HFFc6 (cell line): ENCODE measurements around the gene POLR3B. TPM values are rescaled to one million over a fixed set of nuclear protein-coding genes. Genes with fewer than 3 reads are reported as not detected.

Experiments
- DNase-seq: peaks from one replicate; pipeline ENCODE4 v3.0.0-alpha.2; 2018
- H3K27ac Mint-ChIP-seq: 2 replicates; pipeline ENCODE4 v1.8.0; 2020; ENCODE audit warnings: mild to moderate bottlenecking, mixed read lengths
- H3K27me3 Mint-ChIP-seq: 2 replicates; pipeline ENCODE4 v1.8.0; 2021; ENCODE audit warnings: mild to moderate bottlenecking, moderate library complexity, mixed read lengths; ENCODE audit not compliant: insufficient read depth
- H3K36me3 Mint-ChIP-seq: 2 replicates; pipeline ENCODE4 v1.8.0; 2021; ENCODE audit warnings: low read depth, mixed read lengths
- H3K4me1 Mint-ChIP-seq: 2 replicates; pipeline ENCODE4 v1.8.0; 2020; ENCODE audit warnings: low read depth, mixed read lengths
- H3K4me3 Mint-ChIP-seq: 2 replicates; pipeline ENCODE4 v1.8.0; 2020; ENCODE audit warnings: mild to moderate bottlenecking, moderate library complexity, mixed read lengths
- H3K9me3 Mint-ChIP-seq: 2 replicates; pipeline ENCODE4 v1.8.0; 2020; ENCODE audit warnings: mild to moderate bottlenecking, mixed read lengths
- CTCF ChIP-seq: fragments of 200-600 bp; sonication (generic); IDR thresholded peaks from 2 replicates; pipeline ENCODE4 v1.5.0; 2021; ENCODE audit warnings: antibody characterized with exemption, mild to moderate bottlenecking
- total RNA-seq, 6 experiments: library from RNA; stranded (reverse); fragmentation: NEBNext Ultra II Directional; extraction: Animal tissue kit (Norgen Biotek cat#: 25700); gene quantifications; 2 replicates in 1 of 6; 3 replicates in 5 of 6; pipeline ENCODE4 v1.2.3, GENCODE V29; 2021

The POLR3B gene
- total RNA-seq, 6 experiments from 2014 or later = 16.4 to 18.8 (median 17.3) TPM

GRCh38 chr12:106344131-106344530, 13.4 kb upstream of the POLR3B start:
- peaks cover 5% of the 10 kb centered on the region for H3K36me3 Mint-ChIP-seq
- DNase-seq = no peak
- H3K4me3 Mint-ChIP-seq = no peak overlapping the region
- no peaks in the 10 kb centered on the region for H3K27me3 Mint-ChIP-seq
- H3K27ac Mint-ChIP-seq = peak overlapping the region; percentile 18; the same call in 1 of the 2 replicates
- no peak for TF ChIP-seq CTCF
- H3K9me3 Mint-ChIP-seq = no peaks in the 10 kb centered on the region; the same call in 1 of the 2 replicates
- peaks cover 34% of the 10 kb centered on the region for H3K4me1 Mint-ChIP-seq

GRCh38 chr12:106345746-106346145, 11.8 kb upstream of the POLR3B start:
- Mint-ChIP-seq H3K27me3 (peaks cover 2% of the 10 kb centered on the region; the same call in 1 of the 2 replicates), H3K4me3 (no peak overlapping the region), H3K4me1 (peaks cover 28% of the 10 kb centered on the region), H3K36me3 (peaks cover 5% of the 10 kb centered on the region), H3K9me3 (no peaks in the 10 kb centered on the region; the same call in 1 of the 2 replicates), H3K27ac (no peak overlapping the region)
- DNase-seq = peak; percentile 48
- peak; percentile 58 for TF ChIP-seq CTCF

- no peak for TF ChIP-seq CTCF
- Mint-ChIP-seq H3K27me3 (peaks cover 6% of the 10 kb centered on the region; the same call in 1 of the 2 replicates), H3K27ac (no peak overlapping the region), H3K36me3 (peaks cover 5% of the 10 kb centered on the region), H3K9me3 (no peaks in the 10 kb centered on the region; the same call in 1 of the 2 replicates), H3K4me3 (no peak overlapping the region), H3K4me1 (peaks cover 1% of the 10 kb centered on the region)
- DNase-seq = no peak
Observed at GRCh38 chr12:106348411-106348810, 9.1 kb upstream of the POLR3B start.

DNA sequence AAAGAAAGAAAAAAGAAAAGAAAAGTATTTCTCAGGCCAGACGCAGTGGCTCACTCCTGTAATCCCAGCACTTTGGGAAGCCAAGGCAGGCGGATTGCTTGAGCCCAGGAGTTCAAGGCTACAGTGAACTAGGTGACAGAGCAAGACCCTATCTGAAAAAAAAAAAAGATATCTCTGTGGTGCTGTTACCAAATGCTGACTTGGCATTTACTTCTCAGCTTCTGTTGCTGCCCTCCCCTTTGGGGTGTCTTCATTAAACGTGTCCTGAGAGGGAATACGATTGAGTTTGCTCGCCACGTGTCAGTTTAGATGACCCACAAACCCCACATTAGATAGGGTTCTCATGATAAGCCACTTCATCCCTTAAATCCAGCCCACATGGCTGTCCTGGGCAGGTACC, 4.4 kb upstream of the POLR3B start:
- H3K9me3 Mint-ChIP-seq = no peaks in the 10 kb centered on the region
- no peak for DNase-seq
- no peak for TF ChIP-seq CTCF
- no peak overlapping the region for H3K4me3 Mint-ChIP-seq
- no peaks in the 10 kb centered on the region for H3K36me3 Mint-ChIP-seq
- H3K27ac Mint-ChIP-seq = no peak overlapping the region
- H3K4me1 Mint-ChIP-seq = peaks cover 9% of the 10 kb centered on the region
- peaks cover 6% of the 10 kb centered on the region for H3K27me3 Mint-ChIP-seq

DNA sequence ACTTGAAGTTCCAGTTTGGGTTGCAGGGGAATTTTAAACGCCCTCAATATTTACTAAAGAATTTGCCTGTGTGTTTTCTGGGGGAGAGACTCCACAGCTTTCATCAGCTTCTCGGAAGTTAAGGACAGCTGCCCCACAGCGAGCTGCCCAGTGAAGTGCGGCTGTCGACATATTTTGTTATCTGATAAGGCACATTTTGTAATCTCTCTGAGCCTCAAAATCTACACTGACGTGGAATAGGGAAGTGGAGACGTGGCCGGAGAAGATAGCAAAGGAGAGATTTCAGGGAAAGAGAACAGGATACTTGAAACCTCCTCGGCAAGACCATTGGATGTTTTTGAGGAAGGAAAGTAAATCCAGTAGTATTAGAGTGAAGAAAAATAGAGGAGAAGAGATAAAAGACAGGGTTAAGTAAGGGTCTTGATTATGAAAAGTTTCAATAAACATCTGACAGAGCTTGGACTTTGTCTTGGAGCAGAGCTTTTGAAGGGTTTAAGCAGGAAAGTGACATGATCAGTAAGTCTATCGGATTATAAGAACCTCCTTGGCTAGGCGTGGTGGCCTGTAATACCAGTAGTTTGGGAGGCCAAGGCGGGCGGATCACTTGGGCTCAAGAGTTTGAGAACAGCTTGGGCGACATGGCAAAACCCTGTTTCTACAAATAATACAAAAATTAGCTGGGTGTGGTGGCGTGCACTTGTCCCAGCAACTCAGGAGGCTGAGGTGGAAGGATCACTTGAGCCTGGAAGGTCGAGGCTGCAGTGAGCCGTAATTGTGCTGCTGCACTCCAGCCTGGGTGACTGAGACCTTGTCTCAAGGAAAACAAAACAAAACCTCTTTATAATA, 1.1 kb downstream of the POLR3B start:
- peaks cover 6% of the 10 kb centered on the region; the same call in 1 of the 2 replicates for H3K36me3 Mint-ChIP-seq
- no peaks in the 10 kb centered on the region for H3K9me3 Mint-ChIP-seq
- H3K27me3 Mint-ChIP-seq = no peaks in the 10 kb centered on the region; the same call in 1 of the 2 replicates
- peaks cover 17% of the 10 kb centered on the region for H3K4me1 Mint-ChIP-seq
- no peak for TF ChIP-seq CTCF
- H3K4me3 Mint-ChIP-seq = peak overlapping the region; percentile 93
- H3K27ac Mint-ChIP-seq = peak overlapping the region; percentile 96
- peak; percentile 45 for DNase-seq
